HG03565 (cell line): Measurements from ENCODE around the gene SCAPER.
"Not testable (repeated sequence)": the region's sequence is repeated elsewhere in the genome, so short reads cannot be mapped to it uniquely, and the experiment has no call there.

Experiments
- ATAC-seq: cut with Tn5 transposase; IDR thresholded peaks from one replicate; pipeline ENCODE4 v1.9.1; 2021; ENCODE audit warnings: mild to moderate bottlenecking, moderate library complexity; ENCODE audit not compliant: unreplicated experiment

SCAPER gene

DNA sequence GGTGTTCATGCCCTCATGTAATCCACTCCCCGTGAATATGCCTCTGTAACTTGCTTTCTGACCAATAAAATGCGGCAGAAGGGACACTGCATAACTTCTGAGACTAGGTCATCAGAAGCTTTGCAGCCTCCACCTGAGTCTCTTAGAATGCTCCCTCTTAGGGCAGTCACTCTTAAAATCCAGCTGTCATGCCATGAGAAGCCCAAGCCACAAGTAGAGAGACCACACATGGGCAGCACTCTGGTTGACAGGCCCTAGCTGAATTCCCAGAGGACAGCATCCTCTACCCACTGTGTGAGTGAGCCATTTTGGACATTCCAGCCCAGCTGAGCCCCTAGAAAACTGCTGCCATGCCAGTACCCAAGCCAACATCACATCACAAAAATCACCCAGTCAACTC lies 41.4 kb downstream of the SCAPER start:
- no peak for ATAC-seq

DNA sequence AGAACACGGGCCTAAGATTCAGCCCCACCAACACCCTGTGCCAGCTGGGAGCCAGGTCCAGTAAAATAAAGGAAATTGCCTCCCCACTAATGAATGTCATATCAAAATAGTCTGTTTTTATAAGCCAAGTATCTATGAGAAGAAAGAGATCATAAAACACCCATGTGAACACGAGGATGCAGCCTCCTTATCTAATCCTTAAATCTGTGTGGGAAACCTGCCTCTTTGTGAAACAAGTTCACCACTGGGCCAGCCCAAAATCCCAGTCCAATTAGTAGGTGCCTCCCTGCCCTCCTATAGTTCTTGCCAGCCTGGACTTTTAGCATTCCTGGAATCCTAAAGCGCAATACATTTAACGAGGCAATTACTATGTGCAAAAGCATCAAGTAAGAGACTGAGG lies 42.0 kb downstream of the SCAPER start:
- no peak for ATAC-seq

DNA sequence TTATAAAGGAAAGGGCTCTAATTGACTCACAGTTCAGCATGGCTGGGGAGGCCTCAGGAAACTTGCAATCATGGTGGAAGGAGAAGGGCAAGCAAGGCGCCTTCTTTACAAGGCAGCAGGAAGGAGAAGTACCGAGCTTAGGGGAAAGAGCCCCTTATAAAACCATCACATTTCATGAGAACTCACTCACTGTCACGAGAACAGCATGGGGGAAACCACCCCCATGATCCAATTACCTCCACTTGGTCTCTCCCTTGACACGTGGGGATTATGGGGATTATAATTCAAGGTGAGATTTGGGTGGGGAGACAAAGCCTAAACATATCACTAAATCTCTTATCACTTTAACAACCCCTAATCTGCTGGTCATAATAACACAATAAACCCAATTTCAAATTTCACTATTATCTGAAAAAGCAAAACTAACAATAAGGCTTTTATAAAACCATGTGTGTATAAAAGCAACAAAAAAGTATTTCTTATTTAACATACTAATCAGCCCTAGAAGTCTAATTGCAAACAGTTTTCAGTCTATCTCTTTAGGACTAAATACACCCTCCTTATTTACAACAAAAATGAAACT lies 43.2 kb downstream of the SCAPER start:
- no peak for ATAC-seq

DNA sequence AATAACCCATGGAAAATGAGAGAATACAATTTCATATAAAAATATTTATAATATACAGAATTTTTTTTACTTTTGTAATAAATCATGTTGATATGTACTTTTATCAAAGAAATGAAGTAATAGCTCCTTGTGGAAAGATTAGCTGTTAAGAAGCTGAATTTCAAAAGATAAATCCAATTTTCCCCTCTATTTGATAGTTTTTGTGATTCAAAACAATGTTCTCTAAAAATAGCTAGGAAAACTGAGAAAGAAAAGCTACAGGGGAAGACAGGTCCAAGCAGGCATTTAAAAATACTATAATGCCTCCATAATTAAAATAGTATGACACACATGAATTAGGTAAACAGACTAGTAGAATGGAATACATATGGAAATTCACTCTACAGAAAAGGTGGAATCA lies 44.9 kb downstream of the SCAPER start:
- no peak for ATAC-seq

DNA sequence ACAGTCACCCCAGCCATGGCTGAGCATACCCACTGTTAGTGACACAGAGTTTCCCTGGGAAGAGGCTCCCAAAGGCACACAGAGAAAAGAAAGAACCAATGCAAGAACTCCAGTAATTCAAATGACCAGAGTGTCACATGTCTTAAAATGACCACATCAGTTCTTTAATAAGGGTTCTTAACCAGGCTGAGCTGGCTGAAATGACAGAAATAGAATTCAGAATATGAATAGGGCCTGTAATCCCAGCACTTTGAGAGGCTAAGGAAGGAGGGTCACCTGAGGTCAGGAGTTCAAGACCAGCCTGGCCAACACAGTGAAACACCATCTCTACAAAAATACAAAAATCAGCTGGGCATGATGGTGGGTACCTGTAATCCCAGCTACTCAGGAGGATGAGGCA lies 54.8 kb downstream of the SCAPER start:
- not testable (repeated sequence) for ATAC-seq

DNA sequence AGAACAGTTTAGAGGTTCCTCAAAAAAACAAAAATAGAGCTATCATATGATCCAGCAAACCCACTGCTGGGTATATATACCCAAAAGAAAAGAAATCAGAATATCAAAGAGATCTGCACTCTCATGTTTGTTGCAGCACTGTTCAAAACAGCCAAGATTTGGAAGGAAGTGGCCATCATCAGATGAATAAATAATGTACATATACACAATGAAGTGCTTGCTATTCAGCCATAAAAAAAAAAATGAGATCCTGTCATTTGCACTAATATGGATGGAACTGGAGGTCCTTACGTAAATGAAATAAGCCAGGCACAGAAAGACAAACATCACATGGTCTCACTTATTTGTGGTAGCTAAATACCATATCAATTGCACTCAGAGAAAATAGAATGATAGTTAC lies 58.4 kb downstream of the SCAPER start:
- no peak for ATAC-seq

DNA sequence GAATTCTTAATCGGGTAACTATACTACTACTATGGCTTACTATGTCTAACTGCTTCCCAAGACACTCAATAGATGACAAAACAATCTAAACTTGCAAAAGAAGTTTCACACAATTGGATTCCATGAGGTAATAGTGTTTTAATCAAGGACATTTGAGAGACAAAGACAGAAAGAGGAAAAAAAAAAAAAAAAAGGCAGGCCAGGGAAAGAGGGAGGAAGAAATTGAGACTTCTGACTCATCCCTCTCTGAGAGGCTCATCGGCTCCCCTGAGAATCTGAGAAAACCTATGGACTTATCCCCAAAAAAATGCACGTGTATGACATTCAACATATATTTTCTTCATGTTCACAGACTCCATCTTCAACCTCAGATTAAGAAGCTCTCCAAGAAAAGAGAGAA lies 61.0 kb downstream of the SCAPER start:
- ATAC-seq, result no peak

DNA sequence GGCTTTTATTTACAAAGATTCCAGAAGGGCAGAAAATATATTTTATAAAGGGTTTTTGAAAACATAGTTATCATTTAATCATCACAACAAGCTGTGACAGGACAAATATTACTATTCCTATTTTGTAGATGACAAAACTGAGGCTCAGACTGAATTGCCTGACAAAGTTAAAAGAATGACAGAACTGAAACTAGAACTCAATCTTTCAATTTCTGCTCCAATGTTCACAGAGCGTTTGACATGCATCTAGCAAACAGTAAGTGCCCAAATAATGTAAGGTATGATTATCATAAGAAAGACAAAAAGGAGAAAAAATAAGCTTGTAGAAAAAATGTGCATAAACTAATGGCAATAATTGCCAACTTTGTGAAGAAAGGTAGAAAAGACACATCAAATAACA lies 61.9 kb downstream of the SCAPER start:
- ATAC-seq, result no peak

DNA sequence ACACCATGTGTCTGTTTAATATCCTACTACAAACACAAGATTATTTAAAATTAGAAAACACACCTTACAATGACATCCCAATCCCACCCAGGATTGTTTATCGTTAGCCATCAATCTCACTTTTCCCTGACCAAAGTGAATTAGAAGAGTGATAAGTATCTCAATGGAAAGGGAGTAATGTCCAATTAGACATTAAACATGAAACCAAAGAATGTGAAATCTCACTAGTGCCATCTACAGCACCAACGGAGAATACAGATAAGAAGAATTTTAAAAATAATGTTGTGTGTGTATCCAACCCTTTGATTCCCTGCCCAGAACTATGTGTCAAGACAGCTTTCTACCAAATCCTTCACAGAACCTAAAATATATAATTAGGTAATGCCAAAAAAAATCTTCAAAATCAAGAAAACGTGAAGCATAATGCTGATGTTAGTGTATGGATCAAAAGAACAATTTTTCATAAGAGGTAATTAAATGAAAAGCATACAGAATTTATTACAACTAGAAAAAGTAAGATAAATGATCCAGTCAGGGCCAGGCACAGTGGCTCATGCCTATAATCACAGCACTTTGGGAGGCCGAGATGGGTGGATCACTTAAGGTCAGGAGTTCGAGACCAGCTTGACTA lies 64.2 kb downstream of the SCAPER start:
- no peak for ATAC-seq

DNA sequence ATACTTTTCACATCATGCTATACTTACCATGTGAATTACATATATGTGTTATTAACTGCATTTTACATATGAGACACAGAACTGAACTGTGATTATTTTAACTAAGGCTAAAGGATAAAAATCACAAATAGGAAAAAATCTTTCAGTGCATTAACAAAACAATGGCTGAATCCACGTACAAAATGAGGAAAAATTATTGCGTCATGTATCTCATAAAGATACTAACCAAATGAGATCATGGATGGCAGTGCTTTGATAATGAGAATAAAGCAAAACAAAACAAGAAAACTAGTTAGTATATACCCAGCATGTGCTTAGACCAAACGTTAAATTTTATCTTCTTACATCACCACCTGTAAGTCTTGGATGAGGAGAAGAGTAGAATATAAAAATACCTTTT lies 66.0 kb downstream of the SCAPER start:
- ATAC-seq, result no peak

DNA sequence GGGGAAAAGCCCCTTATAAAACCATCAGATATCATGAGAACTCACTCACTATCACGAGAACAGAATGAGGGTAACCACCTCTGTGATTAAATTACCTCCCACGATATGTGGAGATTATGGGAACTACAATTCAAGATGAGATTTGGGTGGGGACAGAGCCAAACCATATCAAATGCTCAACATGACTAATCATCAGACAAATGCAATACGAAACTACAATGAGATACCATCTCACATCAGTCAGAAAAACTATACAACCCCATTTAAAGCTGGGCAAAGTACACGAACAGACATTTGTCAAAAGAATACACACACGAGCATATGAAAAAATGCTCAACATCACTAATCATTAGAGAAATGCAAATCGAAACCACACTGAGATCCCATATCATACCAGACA lies 67.7 kb downstream of the SCAPER start:
- ATAC-seq, result no peak

DNA sequence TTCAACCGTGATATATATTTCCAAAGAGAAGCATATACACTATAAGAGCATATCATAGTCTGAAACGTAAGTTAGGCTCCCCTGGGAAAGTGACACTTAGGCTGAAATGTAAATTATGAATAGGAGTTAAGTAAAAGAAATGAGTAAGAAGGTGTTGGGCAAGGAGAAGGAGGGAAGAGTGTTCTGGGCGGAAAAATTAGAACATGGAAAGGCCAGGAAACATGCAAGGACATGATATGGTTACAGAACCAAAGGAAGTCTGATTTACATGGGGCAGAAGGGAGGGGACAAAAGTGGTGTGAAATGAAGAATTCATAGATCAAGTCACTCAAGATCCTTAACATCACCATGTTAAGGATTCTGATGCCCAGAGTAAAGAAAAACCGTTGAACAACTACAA lies 75.2 kb downstream of the SCAPER start:
- ATAC-seq, result no peak

DNA sequence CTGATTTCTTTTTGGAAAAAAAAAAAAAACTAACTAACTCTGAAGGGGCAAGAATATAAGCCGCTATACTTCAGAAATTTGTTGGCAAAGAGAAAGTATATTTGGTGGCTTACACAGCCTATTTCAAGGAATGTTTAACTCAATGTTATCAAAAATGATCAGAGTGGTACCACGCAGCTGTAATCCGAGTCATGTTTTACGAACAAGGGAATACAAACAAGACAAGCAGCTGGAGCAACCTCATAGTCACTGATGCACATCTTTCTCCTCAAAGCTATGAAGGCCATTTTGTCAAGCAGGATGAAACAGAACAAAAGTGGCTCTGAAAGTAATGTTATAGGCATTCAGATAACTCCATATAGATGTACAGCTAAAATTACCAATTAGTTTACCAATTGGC lies 81.2 kb downstream of the SCAPER start:
- ATAC-seq, result no peak

DNA sequence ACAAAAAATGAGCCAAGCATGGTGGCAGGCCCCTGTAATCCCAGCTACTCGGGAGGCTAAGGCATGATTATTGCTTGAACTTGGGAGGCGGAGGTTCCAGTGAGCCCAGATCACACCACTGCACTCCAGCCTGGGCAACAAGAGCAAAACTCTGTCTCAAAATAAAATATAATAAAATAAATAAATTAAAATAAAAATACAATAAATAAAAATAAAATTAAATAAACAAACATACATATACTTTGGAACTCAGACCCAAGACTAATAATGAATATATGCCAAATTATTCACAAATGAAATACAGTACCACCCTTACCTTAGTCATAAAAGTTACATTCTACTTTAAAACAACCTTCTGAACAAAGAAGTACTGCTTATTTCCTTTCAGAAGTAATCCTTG lies 81.8 kb downstream of the SCAPER start:
- ATAC-seq, result no peak

DNA sequence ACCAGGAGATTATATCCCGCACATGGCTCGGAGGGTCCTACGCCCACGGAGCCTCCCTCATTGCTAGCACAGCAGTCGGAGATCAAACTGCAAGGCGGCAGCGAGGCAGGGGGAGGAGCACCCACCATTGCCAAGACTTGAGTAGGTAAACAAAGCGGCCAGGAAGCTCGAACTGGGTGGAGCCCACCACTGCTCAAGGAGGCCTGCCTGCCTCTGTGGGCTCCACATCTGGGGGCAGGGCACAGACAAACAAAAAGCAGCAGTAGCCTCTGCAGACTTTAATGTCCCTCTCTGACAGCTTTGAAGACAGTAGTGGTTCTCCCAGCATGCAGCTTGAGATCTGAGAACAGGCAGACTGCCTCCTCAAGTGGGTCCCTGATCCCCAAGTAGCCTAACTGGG lies 86.2 kb downstream of the SCAPER start:
- ATAC-seq, result not testable (repeated sequence)

DNA sequence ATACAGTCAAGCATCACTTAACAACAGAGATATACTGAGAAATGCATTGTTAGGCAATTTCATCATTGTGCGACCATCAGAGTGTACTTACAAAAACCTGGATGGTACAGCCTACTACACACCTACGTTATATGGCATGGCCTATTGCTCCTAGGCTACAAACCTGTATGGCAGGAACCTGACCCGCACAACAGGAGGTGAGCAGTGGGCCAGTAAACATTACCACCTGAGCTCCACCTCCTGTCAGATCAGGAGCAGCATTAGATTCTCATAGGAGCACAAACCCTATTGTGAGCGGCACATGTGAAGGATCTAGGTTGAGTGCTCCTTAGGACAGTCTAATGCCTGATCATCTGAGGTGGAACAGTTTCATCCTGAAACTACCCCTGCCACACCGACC lies 89.7 kb downstream of the SCAPER start:
- no peak for ATAC-seq

DNA sequence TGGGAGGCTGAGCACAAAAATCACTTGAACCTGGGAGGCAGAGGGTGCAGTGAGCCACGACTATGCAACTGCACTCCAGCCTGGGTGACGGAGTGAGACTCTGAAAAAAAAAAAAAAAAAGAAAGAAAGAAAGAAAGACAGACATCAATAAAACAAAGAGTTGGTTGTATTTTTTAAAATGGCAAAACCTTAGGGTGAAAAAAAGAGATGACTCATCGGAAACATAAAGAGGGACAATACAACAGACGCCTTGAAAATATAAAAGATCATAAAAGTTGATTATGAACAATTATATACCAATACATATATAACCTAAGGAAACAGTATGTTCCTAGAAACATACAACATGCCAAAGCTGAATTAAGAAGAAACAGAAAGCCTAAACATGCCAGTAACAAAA lies 92.8 kb downstream of the SCAPER start:
- no peak for ATAC-seq

DNA sequence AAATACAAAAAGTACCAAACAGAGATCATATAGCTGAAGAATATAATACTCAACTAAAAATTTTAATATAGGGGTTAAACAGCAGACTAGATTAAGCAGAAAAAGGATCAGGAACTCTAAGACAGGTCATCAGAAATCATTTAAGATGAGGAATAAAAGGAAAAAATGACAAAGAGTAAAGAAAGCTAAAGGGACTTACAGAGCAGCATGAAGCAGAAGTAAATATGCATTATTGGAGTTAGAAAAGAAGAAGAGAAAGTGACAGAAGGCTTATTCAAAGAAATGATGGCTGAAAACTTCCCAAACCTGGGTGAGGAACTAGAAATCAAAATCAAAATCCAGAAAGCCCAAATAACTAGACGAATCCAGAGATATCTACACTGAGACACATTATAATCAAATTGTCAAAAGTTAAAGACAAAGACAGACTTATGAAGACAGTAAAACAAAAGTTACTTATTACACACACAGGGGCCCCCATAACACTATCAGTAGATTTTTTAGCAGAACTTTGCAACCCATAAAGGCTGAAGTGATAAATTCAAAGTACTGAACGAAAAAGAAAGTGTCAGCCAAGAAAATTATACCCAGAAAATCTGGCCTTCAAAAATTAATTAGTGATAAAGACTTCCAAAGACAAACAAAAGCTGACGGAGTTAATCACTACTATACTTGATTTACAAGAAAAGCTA lies 95.6 kb downstream of the SCAPER start:
- ATAC-seq, result no peak

DNA sequence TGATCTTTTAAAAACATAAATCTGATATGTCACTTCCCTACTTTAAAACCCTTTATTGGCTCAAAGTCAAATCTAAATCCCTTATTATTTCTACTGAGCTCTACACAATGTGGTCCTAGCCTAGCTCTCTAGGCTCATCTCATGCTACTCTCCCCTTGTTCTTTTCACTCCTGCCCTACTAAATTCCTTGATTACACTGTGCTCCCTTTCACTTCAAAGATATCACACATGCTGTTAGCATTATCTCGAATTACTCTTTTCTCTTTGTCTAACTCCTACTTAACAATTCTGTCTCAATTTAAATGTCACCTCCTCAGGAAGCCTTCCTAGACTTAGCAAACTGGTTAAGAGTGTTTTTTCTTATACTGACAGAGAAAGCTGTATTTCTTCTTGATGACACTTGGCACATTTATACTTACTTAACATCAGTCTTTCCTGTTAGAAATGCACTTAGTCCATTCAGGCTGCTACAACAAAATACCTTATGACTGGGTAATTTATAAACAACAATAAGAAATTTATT lies 102.0 kb downstream of the SCAPER start:
- ATAC-seq, result no peak

DNA sequence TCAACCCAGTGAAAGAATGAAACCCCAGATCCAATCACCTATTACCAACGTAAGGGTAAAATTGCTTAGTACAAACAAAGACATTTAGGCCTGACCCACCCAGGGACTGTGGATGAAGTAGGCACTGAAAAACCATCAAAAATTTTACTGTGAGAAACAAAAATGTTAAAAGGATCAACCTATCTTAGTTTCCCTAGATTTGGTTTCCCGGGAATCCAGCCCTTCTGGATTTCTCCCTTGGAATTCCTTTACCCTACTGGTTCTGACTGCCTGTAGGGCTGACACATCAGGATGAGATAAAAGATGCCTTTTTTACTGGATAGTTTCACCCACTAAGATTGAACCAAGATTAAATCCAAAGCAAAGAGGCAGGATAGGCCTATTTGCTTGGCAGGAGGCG lies 102.7 kb downstream of the SCAPER start:
- ATAC-seq, result no peak

DNA sequence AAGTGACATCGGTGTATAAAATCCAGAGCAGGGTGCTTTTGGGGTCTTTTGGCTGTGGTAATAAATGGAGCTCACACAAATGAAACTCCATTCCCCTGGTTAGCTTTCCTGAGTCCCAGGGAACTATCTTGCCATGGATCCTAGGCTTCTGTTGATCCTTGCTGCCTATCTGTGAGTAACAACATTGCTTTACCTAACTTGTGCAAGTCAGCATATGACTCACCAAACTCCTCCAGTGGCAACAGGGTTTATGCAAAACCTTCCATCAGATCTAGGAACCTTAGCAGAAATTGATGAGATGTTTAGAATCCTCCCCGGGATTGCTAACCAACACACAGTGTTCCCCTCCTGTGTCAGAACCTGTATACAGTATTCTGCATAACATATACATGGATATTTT lies 105.4 kb downstream of the SCAPER start:
- no peak for ATAC-seq

DNA sequence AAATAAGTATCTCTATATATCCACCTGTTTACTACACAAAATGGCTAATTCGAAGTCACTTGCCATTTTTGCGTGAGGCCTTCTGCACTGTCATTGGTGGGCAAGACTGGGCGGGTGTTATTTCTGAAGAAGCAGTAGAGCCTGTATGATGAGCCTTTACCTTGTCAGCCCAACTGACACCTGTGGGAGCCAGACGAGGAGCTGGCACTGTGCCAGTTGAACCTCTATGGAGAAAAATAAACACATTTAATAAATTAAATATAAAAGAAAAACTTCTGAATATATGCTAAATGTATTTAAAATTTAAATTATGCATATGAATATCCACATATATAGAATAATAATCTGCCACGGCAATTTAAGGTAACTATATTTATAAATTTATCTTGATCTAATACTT lies 109.9 kb downstream of the SCAPER start:
- no peak for ATAC-seq
